Measurements from ENCODE around the gene ARNT2. TPM values are rescaled to one million over a fixed set of nuclear protein-coding genes. Genes with fewer than 3 reads are reported as not detected.
A peak's percentile ranks its signal among the peaks of the same experiment; 100 is the strongest.

ARNT2 gene
- total RNA-seq, 2 donors from 2014 or later = 9.1 to 43.7 TPM

DNA sequence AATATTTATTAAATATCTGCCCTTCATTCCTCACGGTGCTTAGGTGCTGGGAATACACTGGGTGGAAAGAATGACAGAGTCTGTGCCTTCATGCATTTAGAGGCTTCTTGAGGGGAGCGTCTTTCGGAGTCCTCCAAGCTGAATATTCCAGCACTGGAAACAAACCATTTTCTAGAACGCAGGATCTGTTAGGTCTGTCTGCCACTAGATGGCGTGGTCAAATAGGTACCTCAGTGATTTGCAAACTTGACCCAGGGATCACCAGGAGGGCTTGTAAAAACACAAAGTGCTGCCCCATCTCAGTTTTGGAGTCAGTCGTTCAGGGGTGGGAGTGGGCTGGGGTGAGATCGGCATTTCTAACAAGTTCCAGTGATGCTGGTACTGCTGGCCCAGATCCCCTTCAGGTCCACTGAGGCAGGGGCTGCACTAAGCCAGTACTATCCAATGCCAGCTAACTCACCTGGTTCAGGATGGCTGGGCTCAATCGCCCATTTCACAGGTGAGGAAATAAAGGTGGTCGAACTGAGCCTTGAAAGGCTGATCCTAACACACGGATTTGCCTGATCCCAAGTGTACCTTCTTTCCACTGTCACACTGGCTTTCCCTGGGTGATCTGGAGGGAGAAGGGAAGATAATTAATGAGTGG is 14.8 kb downstream of the ARNT2 start:
- Histone ChIP-seq H3K4me1 (replicated peaks) (no peaks in the 10 kb centered on the region), H3K4me3 (no peak overlapping the region), H3K9me3 (no peaks in the 10 kb centered on the region), H3K36me3 (no peaks in the 10 kb centered on the region), H3K27me3 (replicated peaks; ENCODE audit: insufficient read depth) (no peaks in the 10 kb centered on the region), H3K27ac (no peak overlapping the region)
- intact Hi-C loops (cut with DNase I) = no loop called here
- TF ChIP-seq POLR2A (IDR thresholded peaks at IDR 0.05) = no peak
- TF ChIP-seq, protein P1, sequence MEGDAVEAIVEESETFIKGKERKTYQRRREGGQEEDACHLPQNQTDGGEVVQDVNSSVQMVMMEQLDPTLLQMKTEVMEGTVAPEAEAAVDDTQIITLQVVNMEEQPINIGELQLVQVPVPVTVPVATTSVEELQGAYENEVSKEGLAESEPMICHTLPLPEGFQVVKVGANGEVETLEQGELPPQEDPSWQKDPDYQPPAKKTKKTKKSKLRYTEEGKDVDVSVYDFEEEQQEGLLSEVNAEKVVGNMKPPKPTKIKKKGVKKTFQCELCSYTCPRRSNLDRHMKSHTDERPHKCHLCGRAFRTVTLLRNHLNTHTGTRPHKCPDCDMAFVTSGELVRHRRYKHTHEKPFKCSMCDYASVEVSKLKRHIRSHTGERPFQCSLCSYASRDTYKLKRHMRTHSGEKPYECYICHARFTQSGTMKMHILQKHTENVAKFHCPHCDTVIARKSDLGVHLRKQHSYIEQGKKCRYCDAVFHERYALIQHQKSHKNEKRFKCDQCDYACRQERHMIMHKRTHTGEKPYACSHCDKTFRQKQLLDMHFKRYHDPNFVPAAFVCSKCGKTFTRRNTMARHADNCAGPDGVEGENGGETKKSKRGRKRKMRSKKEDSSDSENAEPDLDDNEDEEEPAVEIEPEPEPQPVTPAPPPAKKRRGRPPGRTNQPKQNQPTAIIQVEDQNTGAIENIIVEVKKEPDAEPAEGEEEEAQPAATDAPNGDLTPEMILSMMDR (IDR thresholded peaks at IDR 0.05) = peak in 3 of 4 experiments; percentile 12 to 47 (median 14)
- WGBS = 63% methylated on average over 10 of the region's 10 CpGs
- no peak for DNase-seq (ENCODE audit: low spot score)

DNA sequence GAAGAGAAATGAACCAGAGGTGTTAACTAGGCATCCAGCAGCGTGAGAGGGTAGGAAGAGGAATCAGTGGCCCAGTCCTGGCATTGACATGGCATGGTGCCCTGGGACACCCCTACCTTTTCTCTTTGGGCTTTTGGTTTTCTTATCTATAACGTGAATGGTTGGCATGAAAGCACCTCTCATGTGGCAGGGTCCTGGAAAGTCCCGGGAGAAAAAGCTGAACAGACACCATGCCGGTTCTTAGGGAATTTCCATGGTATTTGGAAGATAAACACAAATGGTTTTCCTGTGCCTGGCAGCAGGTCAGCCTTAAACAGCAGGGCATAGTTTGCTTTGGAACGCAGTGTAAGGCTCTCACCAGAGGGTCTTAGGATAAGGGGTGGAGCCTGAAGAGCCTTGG is 15.4 kb downstream of the ARNT2 start:
- Histone ChIP-seq H3K4me1 (replicated peaks) (no peaks in the 10 kb centered on the region), H3K36me3 (no peaks in the 10 kb centered on the region), H3K27ac (no peak overlapping the region), H3K9me3 (no peaks in the 10 kb centered on the region), H3K4me3 (no peak overlapping the region), H3K27me3 (replicated peaks; ENCODE audit: insufficient read depth) (no peaks in the 10 kb centered on the region)
- 27% methylated on average over 5 of the region's 5 CpGs for WGBS
- TF ChIP-seq, protein P1 (IDR thresholded peaks at IDR 0.05) = no peak
- intact Hi-C loops (cut with DNase I) = no loop called here
- DNase-seq (ENCODE audit: low spot score) = no peak

DNA sequence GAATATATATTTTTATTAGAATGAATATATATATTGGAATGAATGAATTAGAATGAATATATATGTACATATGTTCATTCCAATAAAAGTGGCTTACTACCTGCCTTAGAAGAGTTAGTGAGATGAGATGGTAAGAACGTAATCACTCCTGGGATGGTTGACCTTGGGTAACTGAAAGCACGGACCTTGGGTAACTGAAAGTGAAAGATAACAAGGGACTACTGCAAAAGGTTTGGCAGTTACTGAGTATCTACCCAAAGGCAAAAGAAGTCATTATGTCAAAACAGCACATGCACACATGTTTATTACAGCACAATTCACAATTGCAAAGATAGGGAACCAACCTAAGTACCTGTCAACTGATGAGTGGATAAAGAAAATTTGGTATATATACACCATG is 16.5 kb downstream of the ARNT2 start:
- TF ChIP-seq, protein P1 (IDR thresholded peaks at IDR 0.05) = no peak
- TF ChIP-seq POLR2A (IDR thresholded peaks at IDR 0.05) (no peak), POLR2AphosphoS5 (IDR thresholded peaks at IDR 0.05) (no peak)
- WGBS = 69% methylated on average over 2 of the region's 2 CpGs
- no peak overlapping the region for H3K27ac ChIP-seq
- no peak overlapping the region for H3K4me3 ChIP-seq
- DNase-seq (ENCODE audit: low spot score) = no peak
- no peaks in the 10 kb centered on the region for H3K4me1 ChIP-seq (replicated peaks)
- H3K36me3 ChIP-seq = no peaks in the 10 kb centered on the region
- intact Hi-C loops (cut with DNase I) = no loop called here
- no peaks in the 10 kb centered on the region for H3K27me3 ChIP-seq (replicated peaks; ENCODE audit: insufficient read depth)
- H3K9me3 ChIP-seq = no peaks in the 10 kb centered on the region

DNA sequence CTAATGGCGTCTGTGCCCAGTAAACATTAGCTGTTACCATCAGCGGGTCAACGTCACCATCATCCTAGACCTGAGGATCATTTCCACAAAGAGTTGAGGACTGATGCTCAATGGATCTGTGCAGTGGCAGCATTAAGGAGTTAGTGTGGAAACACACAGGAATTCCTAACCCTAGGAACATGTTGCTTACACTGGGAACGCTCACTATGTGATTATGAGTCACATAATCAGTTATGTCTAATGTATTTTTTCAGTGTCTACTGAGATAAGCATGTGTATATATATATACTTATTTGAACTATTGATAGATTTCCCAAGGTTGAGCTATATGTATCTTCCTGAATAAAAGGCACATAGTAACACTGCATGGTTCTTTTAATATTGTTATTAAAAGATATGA is 19.0 kb downstream of the ARNT2 start:
- WGBS = 97% methylated on average over 4 of the region's 4 CpGs
- intact Hi-C loops (cut with DNase I) = no loop called here
- no peak for DNase-seq (ENCODE audit: low spot score)

DNA sequence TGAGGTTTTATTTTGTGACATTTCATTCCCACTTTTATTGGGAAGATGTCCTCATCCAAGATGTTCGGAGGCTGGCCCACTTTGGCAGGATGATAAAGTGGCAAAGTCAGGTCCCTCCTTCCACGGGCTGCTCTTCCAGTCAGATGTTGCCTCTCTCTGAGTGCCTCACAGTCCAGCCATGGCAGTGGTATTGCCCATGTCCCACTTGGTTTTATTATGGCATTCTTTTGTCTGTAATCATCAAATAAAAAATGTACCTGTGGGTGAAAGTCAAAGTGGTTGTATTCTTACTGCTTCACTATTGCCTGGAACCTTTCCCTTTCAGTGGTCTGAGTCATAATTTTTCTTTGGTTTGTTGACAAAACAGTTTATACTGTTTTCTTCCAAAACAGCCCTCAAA is 20.2 kb downstream of the ARNT2 start:
- Histone ChIP-seq H3K36me3 (no peaks in the 10 kb centered on the region), H3K4me1 (replicated peaks) (no peaks in the 10 kb centered on the region), H3K9me3 (no peaks in the 10 kb centered on the region), H3K27ac (no peak overlapping the region), H3K27me3 (replicated peaks; ENCODE audit: insufficient read depth) (no peaks in the 10 kb centered on the region), H3K4me3 (no peak overlapping the region)
- TF ChIP-seq POLR2AphosphoS5 (IDR thresholded peaks at IDR 0.05) = no peak
- no peak for TF ChIP-seq POLR2A (IDR thresholded peaks at IDR 0.05)
- TF ChIP-seq, protein P1 (IDR thresholded peaks at IDR 0.05) = no peak
- no peak for DNase-seq (ENCODE audit: low spot score)
- intact Hi-C loops (cut with DNase I) = no loop called here
- 13% methylated on average over 2 of the region's 2 CpGs for WGBS

More for the DNA sequence above, 19.0 kb downstream of the ARNT2 start:
- no peak overlapping the region for H3K4me3 ChIP-seq
- TF ChIP-seq, protein P1 (IDR thresholded peaks at IDR 0.05) = no peak
- no peak for TF ChIP-seq POLR2A (IDR thresholded peaks at IDR 0.05)
- no peak for TF ChIP-seq POLR2AphosphoS5 (IDR thresholded peaks at IDR 0.05)
- H3K4me1 ChIP-seq (replicated peaks) = no peaks in the 10 kb centered on the region
- H3K36me3 ChIP-seq = no peaks in the 10 kb centered on the region
- H3K9me3 ChIP-seq = no peaks in the 10 kb centered on the region
- no peaks in the 10 kb centered on the region for H3K27me3 ChIP-seq (replicated peaks; ENCODE audit: insufficient read depth)
- no peak overlapping the region for H3K27ac ChIP-seq
